Fibroblast of lung (primary cell): Measurements from ENCODE around the gene MYOZ2. TPM values are rescaled to one million over a fixed set of nuclear protein-coding genes. Genes with fewer than 3 reads are reported as not detected.
"Not testable (repeated sequence)": the region's sequence is repeated elsewhere in the genome, so short reads cannot be mapped to it uniquely, and the experiment has no call there.

Source experiments
- DNase-seq, 2 donors: peaks; one replicate each; pipeline versions ENCODE4 v3.0.0 to v3.0.0-alpha.2; 2010; ENCODE audit warnings: low read depth in 2 of 2
- H2AFZ ChIP-seq: 2 replicates; pipeline ENCODE4 v1.5.1; 2012; ENCODE audit warnings: low read length, control low read depth, inconsistent platforms
- H3K27ac ChIP-seq: 2 replicates; pipeline ENCODE4 v1.5.1; 2011; ENCODE audit warnings: low read length, control low read depth; ENCODE audit not compliant: insufficient read depth
- H3K27me3 ChIP-seq: 2 replicates; pipeline ENCODE4 v1.5.1; 2011; ENCODE audit warnings: mild to moderate bottlenecking, low read length; ENCODE audit not compliant: control insufficient read depth, insufficient read depth
- H3K36me3 ChIP-seq: 2 replicates; pipeline ENCODE4 v1.5.1; 2011; ENCODE audit warnings: low read length; ENCODE audit not compliant: control insufficient read depth, insufficient read depth
- H3K4me1 ChIP-seq: 2 replicates; pipeline ENCODE4 v1.5.1; 2011; ENCODE audit warnings: low read length; ENCODE audit not compliant: control insufficient read depth, insufficient read depth; ENCODE audit errors: extremely low read depth
- H3K4me2 ChIP-seq: 2 replicates; pipeline ENCODE4 v1.5.1; 2011; ENCODE audit warnings: low read length, control low read depth; ENCODE audit not compliant: insufficient read depth; ENCODE audit errors: extremely low read depth
- H3K4me3 ChIP-seq, 4 experiments: fragments of 200-600 bp in 1 of 4; sonication (generic) in 1 of 4; replicated peaks in 1 of 4; 2 replicates each; pipeline ENCODE4 v1.5.1; 2011 to 2016; ENCODE audit warnings: low read length in 4 of 4, low read depth in 3 of 4, mild to moderate bottlenecking in 3 of 4, control low read depth in 2 of 4, inconsistent platforms in 1 of 4, mixed read lengths in 1 of 4; ENCODE audit not compliant: insufficient read depth in 1 of 4; ENCODE audit errors: control extremely low read depth in 1 of 4
- H3K79me2 ChIP-seq: 2 replicates; pipeline ENCODE4 v1.5.1; 2012; ENCODE audit warnings: mild to moderate bottlenecking, low read length, inconsistent platforms; ENCODE audit not compliant: control insufficient read depth, insufficient read depth
- H3K9ac ChIP-seq: 2 replicates; pipeline ENCODE4 v1.5.1; 2011; ENCODE audit warnings: mild to moderate bottlenecking, low read length, control low read depth; ENCODE audit not compliant: insufficient read depth
- H3K9me3 ChIP-seq: 2 replicates; pipeline ENCODE4 v1.5.1; 2012; ENCODE audit warnings: low read depth, low read length; ENCODE audit not compliant: control insufficient read depth, insufficient read depth
- H4K20me1 ChIP-seq: 2 replicates; pipeline ENCODE4 v1.5.1; 2011; ENCODE audit warnings: low read length; ENCODE audit not compliant: control insufficient read depth, insufficient read depth; ENCODE audit errors: extremely low read depth
- CTCF ChIP-seq, 2 donors: IDR thresholded peaks in 1 of 2; conservative IDR thresholded peaks in 1 of 2; 1 replicate in 1 of 2; 2 replicates in 1 of 2; pipeline ENCODE4 v1.5.1; 2011 to 2012; ENCODE audit warnings: low read length in 2 of 2, control low read depth in 1 of 2, inconsistent platforms in 1 of 2, low read depth in 1 of 2, mild to moderate bottlenecking in 1 of 2
- EZH2 ChIP-seq: IDR thresholded peaks from 2 replicates; pipeline ENCODE4 v1.5.1; 2012; ENCODE audit warnings: low read length, control low read depth, mild to moderate bottlenecking; ENCODE audit errors: missing control alignments
- polyA plus RNA-seq, 2 donors: library from polyadenylated mRNA; depleted of rRNA in 1 of 2; stranded (reverse) in 1 of 2; unstranded in 1 of 2; fragments of >200 nt; gene quantifications; 2 replicates each; pipeline ENCODE4 v1.2.1, GENCODE V29; 2011 to 2012; ENCODE audit warnings: missing spikeins in 1 of 2
- total RNA-seq: library from RNA; depleted of rRNA; stranded (reverse); fragments of >200 nt; gene quantifications from 2 replicates; pipeline ENCODE4 v1.2.1, GENCODE V29; 2014

The MYOZ2 gene
- total and polyA plus RNA-seq, 2 donors (not counting 1 experiment from before 2014, with no cell fraction given): 0.17 to 0.59 TPM

- TF ChIP-seq CTCF (conservative IDR thresholded peaks at IDR 0.05 in 1 of 2, IDR thresholded peaks at IDR 0.05 in 1 of 2; ENCODE audit: low read depth in 1 of 2, low read length in 2 of 2): no peak
- TF ChIP-seq EZH2: no peak
- no peaks in the 10 kb centered on the region for H3K79me2 ChIP-seq
- H3K9ac ChIP-seq: no peak overlapping the region
- DNase-seq: no peak
- no peaks in the 10 kb centered on the region for H4K20me1 ChIP-seq
- H3K4me2 ChIP-seq: no peak overlapping the region
- H3K4me3 ChIP-seq: no peak overlapping the region
- H3K9me3 ChIP-seq: no peaks in the 10 kb centered on the region
- no peak overlapping the region for H2AFZ ChIP-seq
- no peak overlapping the region for H3K27ac ChIP-seq
- peaks cover 5% of the 10 kb centered on the region for H3K4me1 ChIP-seq
- H3K36me3 ChIP-seq: no peaks in the 10 kb centered on the region
- no peaks in the 10 kb centered on the region for H3K27me3 ChIP-seq
Observed at GRCh38 chr4:119139822-119140252, 4.2 kb downstream of the MYOZ2 start.

- H3K4me3 ChIP-seq, DNase-seq, H2AFZ ChIP-seq, H3K36me3 ChIP-seq, H3K4me2 ChIP-seq, H3K9me3 ChIP-seq, H3K27ac ChIP-seq, H3K27me3 ChIP-seq, H3K4me1 ChIP-seq, H4K20me1 ChIP-seq, H3K79me2 ChIP-seq, H3K9ac ChIP-seq: not testable (repeated sequence)
Observed at GRCh38 chr4:119141283-119141682, 5.7 kb downstream of the MYOZ2 start.

- no peak overlapping the region for H2AFZ ChIP-seq
- DNase-seq: no peak
- H3K9ac ChIP-seq: no peak overlapping the region
- TF ChIP-seq CTCF (conservative IDR thresholded peaks at IDR 0.05 in 1 of 2, IDR thresholded peaks at IDR 0.05 in 1 of 2; ENCODE audit: low read depth in 1 of 2, low read length in 2 of 2) (no peak), EZH2 (no peak)
- no peak overlapping the region for H3K4me2 ChIP-seq
- no peaks in the 10 kb centered on the region for H3K36me3 ChIP-seq
- H3K27ac ChIP-seq: no peak overlapping the region
- H3K27me3 ChIP-seq: no peaks in the 10 kb centered on the region
- H3K4me3 ChIP-seq: no peak overlapping the region
- H3K4me1 ChIP-seq: peaks cover 3% of the 10 kb centered on the region
- no peaks in the 10 kb centered on the region for H3K79me2 ChIP-seq
- H3K9me3 ChIP-seq: no peaks in the 10 kb centered on the region
- H4K20me1 ChIP-seq: no peaks in the 10 kb centered on the region
Observed at GRCh38 chr4:119142833-119143232, 7.2 kb downstream of the MYOZ2 start.

- not testable (repeated sequence) for H3K4me2 ChIP-seq, H3K79me2 ChIP-seq, H3K4me1 ChIP-seq, H3K9me3 ChIP-seq, H2AFZ ChIP-seq, H3K36me3 ChIP-seq, H4K20me1 ChIP-seq, H3K27me3 ChIP-seq, DNase-seq, H3K27ac ChIP-seq, H3K9ac ChIP-seq, H3K4me3 ChIP-seq
Observed at GRCh38 chr4:119143341-119143740, 7.7 kb downstream of the MYOZ2 start.
